ENCODE data around the gene MLLT1.
A peak's percentile ranks its signal among the peaks of the same experiment; 100 is the strongest.

Gene MLLT1

GRCh38 chr19:6278051-6278450 is 1.7 kb downstream of the MLLT1 start:
- DNase-seq (ENCODE audit: low read depth), result no peak
- peak overlapping the region; percentile 91 for H3K4me3 ChIP-seq (ENCODE audit: low read depth, low read length)

- peak; percentile 62 for DNase-seq (ENCODE audit: low read depth)
- H3K4me3 ChIP-seq (ENCODE audit: low read depth, low read length), result peak overlapping the region; percentile 10
These were observed 3.3 kb downstream of the MLLT1 start for GRCh38 chr19:6276447-6276846.

- DNase-seq (ENCODE audit: low read depth), result no peak
These were observed 4.5 kb downstream of the MLLT1 start for GRCh38 chr19:6275170-6275744.

GRCh38 chr19:6274756-6275155 is 5.0 kb downstream of the MLLT1 start:
- DNase-seq (ENCODE audit: low read depth), result no peak
- no peak overlapping the region for H3K4me3 ChIP-seq (ENCODE audit: low read depth, low read length)

More at GRCh38 chr19:6275170-6275744, 4.5 kb downstream of the MLLT1 start:
- no peak overlapping the region for H3K4me3 ChIP-seq (ENCODE audit: low read depth, low read length)

GRCh38 chr19:6273701-6274601 is 5.8 kb downstream of the MLLT1 start:
- DNase-seq (ENCODE audit: low read depth), result peak; percentile 81

GRCh38 chr19:6272913-6273600 is 6.7 kb downstream of the MLLT1 start:
- no peak for DNase-seq (ENCODE audit: low read depth)
- H3K4me3 ChIP-seq (ENCODE audit: low read depth, low read length), result no peak overlapping the region

More at GRCh38 chr19:6273701-6274601, 5.8 kb downstream of the MLLT1 start:
- peak overlapping the region; percentile 8 for H3K4me3 ChIP-seq (ENCODE audit: low read depth, low read length)

GRCh38 chr19:6272411-6272791 is 7.4 kb downstream of the MLLT1 start:
- H3K4me3 ChIP-seq (ENCODE audit: low read depth, low read length), result peak overlapping the region; percentile 4
- DNase-seq (ENCODE audit: low read depth), result no peak

- DNase-seq (ENCODE audit: low read depth), result no peak
- H3K4me3 ChIP-seq (ENCODE audit: low read depth, low read length), result peak overlapping the region; percentile 22
These were observed 7.9 kb downstream of the MLLT1 start for GRCh38 chr19:6271721-6272410.

GRCh38 chr19:6271251-6271650 is 8.5 kb downstream of the MLLT1 start:
- no peak for DNase-seq (ENCODE audit: low read depth)
- H3K4me3 ChIP-seq (ENCODE audit: low read depth, low read length), result no peak overlapping the region

- no peak overlapping the region for H3K4me3 ChIP-seq (ENCODE audit: low read depth, low read length)
- DNase-seq (ENCODE audit: low read depth), result no peak
These were observed 9.0 kb downstream of the MLLT1 start for GRCh38 chr19:6270822-6271221.

- no peak for DNase-seq (ENCODE audit: low read depth)
These were observed 9.6 kb downstream of the MLLT1 start for GRCh38 chr19:6270076-6270745.

GRCh38 chr19:6269101-6269886 is 10.5 kb downstream of the MLLT1 start:
- no peak for DNase-seq (ENCODE audit: low read depth)
- no peak overlapping the region for H3K4me3 ChIP-seq (ENCODE audit: low read depth, low read length)

More at GRCh38 chr19:6270076-6270745, 9.6 kb downstream of the MLLT1 start:
- no peak overlapping the region for H3K4me3 ChIP-seq (ENCODE audit: low read depth, low read length)

GRCh38 chr19:6268382-6268771 is 11.4 kb downstream of the MLLT1 start:
- H3K4me3 ChIP-seq (ENCODE audit: low read depth, low read length), result no peak overlapping the region
- no peak for DNase-seq (ENCODE audit: low read depth)

- no peak overlapping the region for H3K4me3 ChIP-seq (ENCODE audit: low read depth, low read length)
- no peak for DNase-seq (ENCODE audit: low read depth)
These were observed 12.0 kb downstream of the MLLT1 start for GRCh38 chr19:6267552-6268381.

- H3K4me3 ChIP-seq (ENCODE audit: low read depth, low read length), result no peak overlapping the region
- DNase-seq (ENCODE audit: low read depth), result no peak
These were observed 15.0 kb downstream of the MLLT1 start for GRCh38 chr19:6264803-6265202.

GRCh38 chr19:6263735-6264444 is 15.9 kb downstream of the MLLT1 start:
- DNase-seq (ENCODE audit: low read depth), result peak; percentile 56
- H3K4me3 ChIP-seq (ENCODE audit: low read depth, low read length), result no peak overlapping the region

GRCh38 chr19:6263306-6263705 is 16.5 kb downstream of the MLLT1 start:
- H3K4me3 ChIP-seq (ENCODE audit: low read depth, low read length), result no peak overlapping the region
- DNase-seq (ENCODE audit: low read depth), result no peak

All from skeletal muscle cell (primary cell).